GM19463 (cell line): ENCODE results near the gene CLPTM1L.
A peak's percentile ranks its signal among the peaks of the same experiment; 100 is the strongest.

ENCODE experiments used
- ATAC-seq: cut with Tn5 transposase; IDR thresholded peaks from one replicate; pipeline ENCODE4 v1.9.1; 2021; ENCODE audit warnings: mild to moderate bottlenecking, moderate library complexity; ENCODE audit not compliant: unreplicated experiment

Gene CLPTM1L

DNA sequence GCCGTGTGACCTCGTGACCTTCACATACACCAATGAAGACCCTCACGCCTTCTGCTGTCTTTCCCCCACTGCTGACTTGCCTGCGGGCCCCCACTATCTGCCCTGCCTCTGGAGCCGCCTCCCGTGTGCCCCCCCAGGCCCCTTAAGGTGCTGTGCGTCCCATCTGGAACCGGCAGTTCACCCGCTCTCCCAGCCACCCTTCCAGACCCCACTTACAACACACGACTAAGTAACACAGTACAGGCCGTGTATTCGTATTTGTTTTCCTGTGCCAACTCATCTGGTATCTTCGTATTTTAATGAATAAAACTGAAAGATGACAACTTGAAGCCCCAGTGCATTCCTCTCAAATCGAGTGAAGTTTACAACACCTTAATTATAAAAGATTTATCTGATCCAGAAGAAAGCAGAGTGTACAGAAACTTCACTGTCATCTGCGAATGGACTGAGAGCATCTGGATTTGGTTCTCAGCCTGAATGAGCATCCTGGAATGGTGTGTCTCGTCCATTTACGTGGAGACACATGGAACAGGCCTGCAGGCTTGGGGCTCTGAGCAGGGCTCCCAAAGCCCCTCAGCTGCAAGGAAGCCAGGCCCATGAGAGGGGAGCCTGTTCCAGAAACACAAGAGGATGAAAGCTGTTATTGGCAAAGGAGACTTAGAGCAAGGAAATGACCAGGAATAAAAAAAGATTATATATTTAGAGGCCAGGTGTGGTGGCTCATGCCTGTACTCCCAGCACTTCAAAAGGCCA lies 28.1 kb downstream of the CLPTM1L start:
- no peak for ATAC-seq

DNA sequence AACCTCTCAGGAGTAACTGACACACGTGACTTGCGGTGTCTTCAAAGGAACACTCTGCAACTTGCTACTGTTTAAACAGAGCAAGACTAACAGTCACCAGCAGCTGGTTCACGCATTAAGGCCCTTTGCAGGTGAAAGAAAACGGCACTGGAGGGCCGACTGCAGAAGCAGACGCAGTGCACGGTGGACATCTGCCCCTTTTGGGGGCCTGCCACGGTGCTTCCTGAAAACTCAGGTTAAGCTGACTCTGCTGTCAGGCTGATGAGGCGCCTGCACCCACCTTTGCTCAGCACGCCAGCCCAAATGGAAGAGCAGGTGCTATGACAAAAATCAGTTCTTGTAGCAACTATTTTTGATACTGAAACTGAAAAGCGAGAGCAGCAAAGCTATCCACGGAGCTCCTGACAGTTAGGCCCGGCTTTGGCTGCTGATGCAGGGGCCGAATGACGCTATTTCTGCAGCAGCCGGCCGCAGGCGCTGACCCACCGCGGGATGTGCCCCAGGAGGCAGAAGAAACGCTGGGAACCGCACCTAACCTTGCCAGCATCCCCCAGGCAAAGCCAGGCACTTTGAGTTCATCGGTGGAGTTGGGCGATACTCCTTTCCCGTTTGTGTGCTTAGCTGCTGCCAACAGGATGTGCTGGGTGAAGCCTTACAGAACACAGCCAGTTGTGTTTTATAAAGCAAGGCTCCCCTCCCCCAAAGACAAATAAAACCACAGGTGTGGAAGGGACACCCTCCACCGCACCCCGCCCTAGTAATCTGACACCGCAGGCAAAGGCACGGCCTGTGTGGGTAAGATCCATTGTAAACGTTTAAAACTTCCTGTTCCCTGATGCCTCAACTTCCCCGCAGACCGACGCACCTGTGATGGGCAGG lies 29.0 kb downstream of the CLPTM1L start:
- peak; percentile 56 for ATAC-seq

GRCh38 chr5:1315018-1315708 lies 29.7 kb downstream of the CLPTM1L start:
- no peak for ATAC-seq

DNA sequence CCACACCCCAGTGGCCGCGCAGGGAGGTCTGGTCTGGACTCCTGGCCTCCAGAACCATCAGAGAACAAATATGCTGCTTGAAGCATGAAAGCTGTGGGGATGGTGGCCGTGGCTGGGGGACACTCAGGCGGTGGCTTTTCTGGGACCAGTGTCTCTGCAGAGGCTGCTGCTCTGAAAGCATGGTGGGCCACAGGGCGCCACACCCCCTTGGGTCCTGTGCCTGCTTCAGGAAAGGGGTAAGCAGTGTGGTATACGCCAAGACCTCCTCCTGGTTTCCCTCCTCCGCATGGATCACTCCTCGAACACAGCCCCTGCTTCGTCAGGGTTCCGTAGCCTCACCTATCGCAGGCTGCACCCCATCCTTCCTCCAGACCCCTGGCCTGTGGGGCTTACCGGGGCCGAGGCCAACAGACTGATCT lies 30.3 kb downstream of the CLPTM1L start:
- ATAC-seq = no peak

- peak; percentile 68 for ATAC-seq
Observed at GRCh38 chr5:1312993-1313833, 31.7 kb downstream of the CLPTM1L start.

DNA sequence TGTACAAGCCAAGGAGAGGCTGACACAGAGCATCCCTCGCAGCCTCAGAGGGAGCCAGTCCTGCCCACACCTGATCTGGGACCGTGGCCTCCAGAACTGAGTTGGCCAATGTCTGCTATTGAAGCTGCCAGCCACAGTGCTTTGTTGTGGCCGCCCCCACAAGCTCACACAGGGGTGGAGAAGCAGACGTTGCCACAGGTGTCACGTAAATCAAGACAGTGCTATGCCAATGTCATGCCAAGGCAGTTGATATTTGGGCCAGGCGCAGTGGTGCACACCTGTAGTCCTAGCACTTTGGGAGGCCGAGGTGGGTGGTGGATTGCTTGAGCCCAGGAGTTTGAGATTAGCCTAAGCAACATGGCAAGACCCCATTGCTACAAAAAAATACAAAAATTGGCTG lies 32.7 kb downstream of the CLPTM1L start:
- no peak for ATAC-seq

GRCh38 chr5:1311439-1312055 lies 33.4 kb downstream of the CLPTM1L start:
- ATAC-seq = no peak

GRCh38 chr5:1310118-1310517 lies 34.8 kb downstream of the CLPTM1L start:
- no peak for ATAC-seq

GRCh38 chr5:1304033-1304432 lies 40.9 kb downstream of the CLPTM1L start:
- no peak for ATAC-seq

DNA sequence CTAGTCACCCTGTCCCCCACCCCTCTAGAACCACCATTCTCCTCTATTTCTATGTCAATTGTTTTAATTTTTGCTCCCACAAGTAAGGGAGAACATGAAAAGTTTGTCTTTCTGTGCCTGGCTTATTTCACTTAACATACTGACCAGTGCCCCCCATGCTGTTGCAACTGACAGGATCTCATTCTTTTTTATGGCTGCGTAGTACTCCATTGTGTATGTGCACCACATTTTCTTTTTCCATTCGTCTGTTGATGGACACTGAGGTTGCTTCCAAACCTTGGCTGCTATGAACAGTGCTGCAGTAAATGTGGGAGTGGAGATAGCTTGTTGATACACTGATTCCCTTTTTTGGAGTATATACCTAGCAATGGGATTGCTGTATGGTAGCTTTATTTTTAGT lies 42.6 kb downstream of the CLPTM1L start:
- no peak for ATAC-seq

- ATAC-seq = no peak
Observed at GRCh38 chr5:1300581-1301083, 44.3 kb downstream of the CLPTM1L start.

GRCh38 chr5:1299961-1300360 lies 44.9 kb downstream of the CLPTM1L start:
- ATAC-seq = no peak

- ATAC-seq = no peak
Observed at GRCh38 chr5:1299511-1299850, 45.4 kb downstream of the CLPTM1L start.

DNA sequence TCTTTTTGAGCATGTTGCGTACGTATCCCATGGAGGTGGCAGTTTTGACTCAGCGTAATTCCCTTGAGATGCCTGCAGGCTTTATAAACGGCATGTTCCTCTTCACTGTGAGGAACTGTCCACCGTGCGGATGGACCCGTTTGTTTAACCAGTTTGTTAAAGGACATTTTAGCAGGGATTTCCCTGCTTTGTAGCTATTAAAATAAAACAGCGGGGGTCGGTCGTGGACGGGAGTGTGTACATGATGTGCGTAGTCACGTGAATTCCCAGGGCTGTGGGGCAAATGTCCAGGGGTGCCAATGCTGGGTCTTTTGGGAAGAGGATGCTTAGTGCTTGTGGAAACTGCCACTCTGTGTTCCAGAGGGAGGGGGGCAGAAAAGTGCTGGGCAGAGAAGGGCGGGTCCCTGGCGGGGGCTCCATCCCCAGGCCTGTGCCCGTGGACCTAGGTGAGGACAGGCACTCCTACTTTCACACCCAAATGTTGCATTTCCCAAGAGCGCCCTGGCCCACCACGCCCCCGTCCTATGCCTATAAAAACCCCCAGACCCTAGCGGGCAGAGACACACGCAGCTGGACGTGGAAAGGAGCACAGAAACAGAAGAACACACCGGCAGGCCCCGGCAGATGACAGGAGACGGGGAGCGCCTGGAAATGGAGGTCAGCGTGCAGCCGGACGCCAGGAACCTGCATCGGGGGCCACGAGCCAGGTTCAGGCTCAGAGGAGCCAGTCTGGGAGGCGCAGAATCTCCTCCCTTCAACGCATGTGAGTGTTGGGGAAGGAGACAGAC lies 46.0 kb downstream of the CLPTM1L start:
- no peak for ATAC-seq

DNA sequence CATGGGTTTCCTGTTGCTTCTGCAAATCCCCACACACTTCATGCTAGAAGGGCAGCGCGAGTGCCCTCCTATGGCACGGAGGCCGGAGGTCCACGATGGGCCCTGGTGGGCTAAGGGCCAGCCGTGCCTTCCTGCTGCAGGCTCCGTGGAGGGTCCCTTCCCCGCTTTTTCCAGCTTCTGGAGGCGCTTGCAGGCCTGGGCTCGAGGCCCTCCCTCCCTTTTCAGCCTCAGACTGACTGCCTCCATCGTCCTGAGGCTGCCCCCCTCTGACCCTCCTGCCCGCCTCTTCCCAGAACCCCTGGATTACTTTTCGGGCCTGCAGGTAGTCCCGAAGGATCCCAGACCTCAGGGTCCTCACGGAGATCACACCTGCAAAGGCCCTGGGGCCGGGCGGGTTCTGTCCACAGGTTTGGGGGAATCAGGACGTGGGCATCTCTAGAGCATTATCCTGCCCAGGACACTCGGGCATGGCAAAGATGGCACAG lies 46.8 kb downstream of the CLPTM1L start:
- ATAC-seq = no peak

GRCh38 chr5:1297243-1297642 lies 47.7 kb downstream of the CLPTM1L start:
- ATAC-seq = no peak

DNA sequence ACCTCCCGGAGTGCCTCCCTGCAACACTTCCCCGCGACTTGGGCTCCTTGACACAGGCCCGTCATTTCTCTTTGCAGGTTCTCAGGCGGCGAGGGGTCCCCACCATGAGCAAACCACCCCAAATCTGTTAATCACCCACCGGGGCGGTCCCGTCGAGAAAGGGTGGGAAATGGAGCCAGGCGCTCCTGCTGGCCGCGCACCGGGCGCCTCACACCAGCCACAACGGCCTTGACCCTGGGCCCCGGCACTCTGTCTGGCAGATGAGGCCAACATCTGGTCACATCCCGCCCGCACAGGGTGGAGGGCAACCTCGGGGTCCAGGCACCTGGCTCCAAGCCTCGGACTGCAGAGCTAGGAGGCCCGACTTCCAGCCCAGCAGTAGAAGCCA lies 49.3 kb downstream of the CLPTM1L start:
- no peak for ATAC-seq

GRCh38 chr5:1294835-1295649 lies 49.9 kb downstream of the CLPTM1L start, which contains the start of gene TERT:
TERT (minus strand) TSS chr5:1295068; CDS start chr5:1294989, 79 bp downstream.
- ATAC-seq = no peak
